ENCODE results near the gene NFATC1.

NFATC1 gene

GRCh38 chr18:79429785-79430281 is 34.1 kb downstream of the NFATC1 start:
- peak; percentile 10 for DNase-seq
- in situ Hi-C loops (cut with MboI; ENCODE audit: low pct_unique_long_range_greater_than_20kb, low sequenced_read_pairs), result no loop called here

GRCh38 chr18:79432376-79433120 is 36.8 kb downstream of the NFATC1 start:
- no peak for DNase-seq
- in situ Hi-C loops (cut with MboI; ENCODE audit: low pct_unique_long_range_greater_than_20kb, low sequenced_read_pairs), result no loop called here

GRCh38 chr18:79433431-79433830 is 37.7 kb downstream of the NFATC1 start:
- in situ Hi-C loops (cut with MboI; ENCODE audit: low pct_unique_long_range_greater_than_20kb, low sequenced_read_pairs), result no loop called here
- DNase-seq, result no peak

- in situ Hi-C loops (cut with MboI; ENCODE audit: low pct_unique_long_range_greater_than_20kb, low sequenced_read_pairs), result no loop called here
- DNase-seq, result no peak
Measured at GRCh38 chr18:79434607-79435401, 39.1 kb downstream of the NFATC1 start.

GRCh38 chr18:79436556-79437275 is 41.0 kb downstream of the NFATC1 start:
- in situ Hi-C loops (cut with MboI; ENCODE audit: low pct_unique_long_range_greater_than_20kb, low sequenced_read_pairs), result no loop called here
- no peak for DNase-seq

- in situ Hi-C loops (cut with MboI; ENCODE audit: low pct_unique_long_range_greater_than_20kb, low sequenced_read_pairs), result no loop called here
- no peak for DNase-seq
Measured at GRCh38 chr18:79438089-79438897, 42.6 kb downstream of the NFATC1 start.

GRCh38 chr18:79438898-79439627 is 43.3 kb downstream of the NFATC1 start:
- peak; percentile 34 for DNase-seq
- in situ Hi-C loops (cut with MboI; ENCODE audit: low pct_unique_long_range_greater_than_20kb, low sequenced_read_pairs), result no loop called here

GRCh38 chr18:79439628-79440023 is 43.9 kb downstream of the NFATC1 start:
- DNase-seq, result no peak
- in situ Hi-C loops (cut with MboI; ENCODE audit: low pct_unique_long_range_greater_than_20kb, low sequenced_read_pairs), result no loop called here

- in situ Hi-C loops (cut with MboI; ENCODE audit: low pct_unique_long_range_greater_than_20kb, low sequenced_read_pairs), result no loop called here
- DNase-seq, result no peak
Measured at GRCh38 chr18:79440316-79441110, 44.8 kb downstream of the NFATC1 start.

GRCh38 chr18:79441420-79441819 is 45.7 kb downstream of the NFATC1 start:
- in situ Hi-C loops (cut with MboI; ENCODE audit: low pct_unique_long_range_greater_than_20kb, low sequenced_read_pairs), result no loop called here
- DNase-seq, result no peak

- in situ Hi-C loops (cut with MboI; ENCODE audit: low pct_unique_long_range_greater_than_20kb, low sequenced_read_pairs), result no loop called here
- no peak for DNase-seq
Measured at GRCh38 chr18:79442508-79443221, 46.9 kb downstream of the NFATC1 start.

GRCh38 chr18:79445221-79445620 is 49.5 kb downstream of the NFATC1 start:
- in situ Hi-C loops (cut with MboI; ENCODE audit: low pct_unique_long_range_greater_than_20kb, low sequenced_read_pairs), result no loop called here
- no peak for DNase-seq

GRCh38 chr18:79445696-79446561 is 50.2 kb downstream of the NFATC1 start:
- no peak for DNase-seq
- in situ Hi-C loops (cut with MboI; ENCODE audit: low pct_unique_long_range_greater_than_20kb, low sequenced_read_pairs), result no loop called here

- no peak for DNase-seq
- in situ Hi-C loops (cut with MboI; ENCODE audit: low pct_unique_long_range_greater_than_20kb, low sequenced_read_pairs), result no loop called here
Measured at GRCh38 chr18:79446931-79447330, 51.2 kb downstream of the NFATC1 start.

- in situ Hi-C loops (cut with MboI; ENCODE audit: low pct_unique_long_range_greater_than_20kb, low sequenced_read_pairs), result no loop called here
- DNase-seq, result no peak
Measured at GRCh38 chr18:79447703-79448367, 52.1 kb downstream of the NFATC1 start.

GRCh38 chr18:79448621-79449020 is 52.9 kb downstream of the NFATC1 start:
- in situ Hi-C loops (cut with MboI; ENCODE audit: low pct_unique_long_range_greater_than_20kb, low sequenced_read_pairs), result no loop called here
- no peak for DNase-seq
